C4-2B (cell line): ENCODE data around the gene UBQLN4.

Experiments
- H3K27ac ChIP-seq: fragments of 450-650 bp; 2 replicates; pipeline ENCODE4 v1.5.1; 2017
- CTCF ChIP-seq: fragments of 450-650 bp; conservative IDR thresholded peaks from 2 replicates; pipeline ENCODE4 v1.5.1; 2017; ENCODE audit warnings: mild to moderate bottlenecking
- ZFX ChIP-seq: fragments of 450-650 bp; IDR thresholded peaks from 2 replicates; pipeline ENCODE4 v1.6.1; 2017

UBQLN4 gene

GRCh38 chr1:156053768-156054499 is at the start of gene UBQLN4:
Gene UBQLN4, minus strand, starts transcription at chr1:156053798. Its CDS starts 97 bp downstream, at chr1:156053701.
- peak within 1 kb of the TSS; percentile 93 for H3K27ac ChIP-seq

GRCh38 chr1:156102633-156103511 is 49.3 kb upstream of the UBQLN4 start:
- no peak overlapping the region for H3K27ac ChIP-seq
- no peak for TF ChIP-seq ZFX
- no peak for TF ChIP-seq CTCF

More at GRCh38 chr1:156053768-156054499, at the start of gene UBQLN4:
- TF ChIP-seq ZFX: no peak
- peak; percentile 86 for TF ChIP-seq CTCF

- TF ChIP-seq ZFX (no peak), CTCF (no peak)
Observed at GRCh38 chr1:156101880-156102279, 48.3 kb upstream of the UBQLN4 start.

GRCh38 chr1:156100205-156100995 is 46.8 kb upstream of the UBQLN4 start:
- no peak for TF ChIP-seq CTCF
- no peak for TF ChIP-seq ZFX
- no peak overlapping the region for H3K27ac ChIP-seq

More at GRCh38 chr1:156101880-156102279, 48.3 kb upstream of the UBQLN4 start:
- H3K27ac ChIP-seq: no peak overlapping the region

GRCh38 chr1:156099282-156099681 is 45.7 kb upstream of the UBQLN4 start:
- H3K27ac ChIP-seq: no peak overlapping the region
- TF ChIP-seq CTCF (no peak), ZFX (no peak)

- H3K27ac ChIP-seq: no peak overlapping the region
- TF ChIP-seq CTCF: no peak
- no peak for TF ChIP-seq ZFX
Observed at GRCh38 chr1:156098784-156099183, 45.2 kb upstream of the UBQLN4 start.
